NCI-H1436 treated with DMSO at 0.1 percent for 48 hours (cell line): Measurements from ENCODE around the gene PRKAG2.

Source experiments
- DNase-seq: peaks from one replicate; lab custom pipeline; 2025; lab: John Stamatoyannopoulos, UW

The PRKAG2 gene

DNA sequence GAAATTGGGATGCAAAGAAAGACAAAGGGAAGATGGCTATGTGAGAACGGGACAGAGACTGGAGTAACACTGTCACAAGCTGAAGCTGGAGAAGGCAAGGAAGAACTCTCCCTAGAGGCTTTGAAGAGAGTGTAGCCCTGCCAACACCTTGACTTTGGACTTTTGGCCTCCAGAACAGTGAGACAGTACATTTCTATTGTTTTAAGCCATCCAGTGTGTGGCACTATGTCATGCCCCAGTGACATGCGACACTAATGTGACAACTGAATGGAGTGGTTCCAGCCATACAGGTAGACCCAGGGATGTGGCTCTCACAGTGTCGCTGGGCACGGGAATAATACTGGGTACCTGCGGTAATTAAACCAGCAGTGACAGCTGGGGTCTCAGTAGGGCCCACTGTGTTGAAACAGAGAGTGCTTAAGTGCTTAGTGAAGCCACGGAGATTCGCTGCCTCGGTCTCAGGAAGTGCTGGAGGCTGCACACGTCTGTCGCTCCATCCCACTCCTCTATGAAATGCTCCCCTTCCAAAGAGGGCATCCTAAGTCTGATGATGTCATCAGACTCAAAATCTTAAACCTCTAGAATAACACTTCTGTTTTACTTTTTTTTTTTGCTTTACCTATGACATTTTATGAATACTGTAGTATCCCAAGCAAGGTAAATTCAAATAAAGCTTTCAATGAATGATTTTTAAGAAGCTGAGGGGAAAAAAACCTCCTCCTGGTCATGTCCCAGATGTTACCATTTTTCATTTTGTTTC, 202.6 kb downstream of the PRKAG2 start:
- no peak for DNase-seq

DNA sequence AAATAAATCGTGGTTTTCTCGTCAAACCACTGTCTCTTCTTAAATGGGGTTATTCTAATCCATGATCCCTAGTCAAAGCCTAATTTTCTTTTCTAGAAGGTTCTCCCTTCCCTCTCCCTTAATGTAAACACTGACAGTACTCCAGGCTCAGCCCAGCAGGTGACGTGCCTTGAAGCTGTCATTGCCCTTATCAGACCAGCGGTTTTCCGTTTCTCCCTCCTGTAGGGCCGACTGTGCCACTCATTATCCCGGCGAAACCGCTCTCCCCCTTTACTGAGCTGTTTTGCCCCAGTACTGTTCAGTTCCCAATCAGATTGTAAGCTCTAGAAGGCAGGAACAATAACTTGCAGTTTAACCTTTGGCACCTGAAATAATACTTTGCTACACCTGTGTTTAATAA, 203.7 kb downstream of the PRKAG2 start:
- no peak for DNase-seq

DNA sequence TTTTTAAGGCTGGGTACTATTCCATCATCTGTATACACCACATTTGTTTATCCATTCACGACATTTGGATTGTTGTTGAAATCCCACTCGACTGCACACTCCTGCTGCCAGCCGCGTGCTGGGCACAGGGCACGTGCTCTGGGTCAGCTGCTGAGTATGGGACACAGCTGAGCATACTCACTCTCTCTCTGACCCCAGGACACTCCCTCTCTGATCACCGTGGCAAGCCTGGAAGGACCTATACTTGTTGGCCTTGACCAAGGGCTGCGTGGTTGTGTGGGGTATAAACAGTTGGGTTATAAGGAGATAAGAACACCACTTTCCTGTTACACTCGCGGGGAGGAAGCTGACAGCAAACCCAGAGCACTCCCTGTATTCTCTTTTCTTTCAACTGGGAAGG, 204.2 kb downstream of the PRKAG2 start:
- DNase-seq, result no peak

DNA sequence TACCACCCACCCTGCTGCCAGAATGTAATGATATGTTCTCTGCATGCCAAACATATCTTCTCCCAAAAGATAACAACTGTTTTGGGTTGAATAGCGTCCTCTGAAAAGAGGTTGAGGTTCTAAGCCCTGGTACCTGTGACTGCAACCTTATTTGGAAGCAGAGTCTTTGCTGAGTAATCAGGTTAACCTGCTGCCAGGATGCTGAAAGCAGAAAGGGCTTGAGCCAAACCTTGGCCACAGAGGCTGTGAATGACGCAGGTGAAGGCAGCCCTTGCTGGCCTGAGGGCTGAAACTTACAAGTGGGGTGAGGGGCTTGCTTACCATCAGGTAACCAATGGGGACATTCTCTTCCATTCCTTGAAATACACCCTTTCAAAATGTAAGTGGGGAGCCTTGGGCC, 205.4 kb downstream of the PRKAG2 start:
- DNase-seq, result no peak

DNA sequence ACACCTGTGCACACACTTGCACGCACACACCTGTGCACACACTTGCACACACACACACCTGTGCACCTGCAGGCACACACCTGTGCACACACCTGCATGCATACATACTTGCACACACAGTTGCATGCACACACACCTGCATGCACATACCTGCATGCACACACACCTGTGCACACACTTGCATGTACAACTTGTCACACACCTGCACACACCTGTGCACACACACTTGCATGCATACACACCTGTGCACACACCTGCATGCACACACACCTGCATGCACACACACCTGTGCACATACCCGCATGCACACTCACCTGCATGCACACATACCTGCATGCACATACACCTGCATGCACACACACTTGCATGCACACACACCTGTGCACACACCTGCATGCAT, 207.2 kb downstream of the PRKAG2 start:
- DNase-seq, result no peak

DNA sequence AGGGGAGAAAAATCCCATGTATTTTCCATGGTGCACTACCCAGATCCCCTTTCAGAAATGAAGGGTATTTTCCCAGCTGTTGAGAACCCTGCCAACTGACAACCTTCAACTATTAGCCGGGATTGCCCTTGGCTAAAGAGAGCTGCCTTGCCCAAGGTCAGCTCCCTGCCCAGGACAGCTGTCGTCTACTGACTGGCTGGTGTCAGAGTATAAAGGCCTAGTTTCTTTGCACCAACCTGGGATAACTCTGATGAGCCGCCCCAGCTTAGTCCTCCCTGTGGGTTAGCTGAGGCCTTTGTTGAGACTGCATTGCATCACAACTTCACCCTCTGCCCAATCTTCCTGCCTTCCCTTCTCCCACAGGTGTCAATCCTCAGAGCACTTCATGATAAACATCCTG, 210.0 kb downstream of the PRKAG2 start:
- no peak for DNase-seq

DNA sequence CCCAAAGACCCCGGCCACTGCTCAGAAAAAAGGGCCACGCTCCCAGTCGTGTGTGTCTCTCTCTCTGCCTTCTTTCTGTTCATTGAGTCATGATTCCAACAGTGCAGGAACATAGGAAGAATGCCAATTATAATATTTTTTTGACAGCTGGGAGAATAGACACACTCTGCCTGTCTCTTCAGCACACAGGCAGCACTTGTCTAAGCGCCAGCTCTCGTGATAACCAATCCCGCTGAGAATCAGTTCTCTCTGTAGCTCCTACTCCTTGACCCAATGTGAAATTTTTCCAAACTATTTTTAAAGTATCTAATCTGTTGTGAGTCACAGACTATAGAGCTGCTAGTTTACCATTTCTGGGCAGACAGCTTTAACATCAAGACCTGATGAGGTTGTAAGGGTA, 211.5 kb downstream of the PRKAG2 start:
- DNase-seq, result no peak

DNA sequence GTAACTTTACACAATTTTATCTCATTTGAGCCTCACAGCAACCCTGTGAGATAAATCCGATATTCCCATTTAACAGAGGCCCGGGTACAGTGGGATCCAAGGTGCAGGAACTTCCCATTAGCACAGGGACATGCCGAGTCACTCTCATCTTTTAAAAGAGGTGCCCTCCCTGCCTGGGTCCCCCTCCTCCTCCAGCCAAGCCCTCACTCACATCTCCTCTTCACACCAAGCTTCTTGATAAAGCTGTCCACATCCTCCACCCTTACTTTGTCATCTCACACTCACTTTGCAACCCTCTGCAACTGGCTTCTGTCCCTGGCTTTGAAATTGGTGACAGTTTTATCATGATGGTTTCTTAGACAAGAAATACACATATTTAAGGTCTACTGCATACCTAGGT, 212.6 kb downstream of the PRKAG2 start:
- no peak for DNase-seq

DNA sequence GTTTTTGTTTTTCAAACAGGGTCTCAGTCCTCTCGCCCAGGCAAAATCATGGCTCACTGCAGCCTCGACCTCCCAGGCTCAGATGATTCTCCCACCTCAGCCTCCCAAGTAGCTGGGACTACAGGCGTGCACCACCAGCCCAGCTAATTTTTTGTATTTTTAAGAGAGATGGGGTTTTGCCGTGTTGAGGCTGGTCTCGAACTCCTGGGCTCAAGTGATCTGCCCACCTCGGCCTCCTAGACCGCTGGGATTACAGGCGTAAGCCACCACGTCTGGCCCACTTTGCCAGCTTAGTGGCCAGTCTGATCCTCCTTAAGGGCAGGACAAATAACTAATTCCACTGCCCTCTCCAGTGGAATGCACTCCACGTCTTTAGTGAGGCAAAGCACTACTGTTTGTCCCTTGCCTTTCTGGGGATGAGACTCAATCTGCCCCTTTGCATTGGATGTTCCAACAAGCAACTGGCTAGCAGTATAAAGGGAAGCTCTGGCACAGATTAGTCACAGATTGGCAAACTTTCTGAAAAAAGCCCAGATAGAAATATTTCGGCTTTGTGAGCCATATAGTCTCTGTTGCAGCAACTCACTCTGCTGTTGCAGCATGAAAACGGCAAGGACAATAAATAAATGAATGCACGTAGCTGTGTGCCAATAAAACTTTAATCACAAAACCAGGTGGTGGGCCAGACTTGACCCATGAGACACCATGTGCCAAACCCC, 213.4 kb downstream of the PRKAG2 start:
- no peak for DNase-seq

DNA sequence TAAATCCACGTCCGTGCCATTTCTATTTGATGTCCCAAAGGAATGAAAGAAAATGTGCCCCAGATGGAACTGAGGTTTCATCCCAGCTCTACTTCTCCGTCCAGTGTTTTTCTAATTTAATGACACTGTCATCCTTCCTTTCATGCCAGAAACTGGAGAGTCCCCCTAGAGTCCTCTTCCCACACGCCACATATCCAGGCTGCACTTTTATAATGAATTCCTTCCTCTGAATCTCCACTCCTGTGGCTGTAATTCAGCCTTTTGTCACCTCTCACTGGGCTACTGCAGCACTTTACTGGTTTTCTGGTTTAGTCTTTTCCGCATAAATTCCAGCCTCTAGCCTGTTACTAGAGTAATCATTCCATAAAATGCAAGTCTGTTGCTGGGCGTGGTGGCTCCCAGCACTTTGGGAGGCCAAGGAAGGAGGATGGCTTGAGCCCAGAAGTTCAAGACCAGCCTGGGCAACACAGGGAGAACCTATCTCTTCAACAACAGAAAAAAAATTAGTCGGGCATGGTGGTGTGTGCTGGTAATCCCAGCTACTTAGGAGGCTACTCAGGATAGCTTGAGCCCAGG, 214.6 kb downstream of the PRKAG2 start:
- no peak for DNase-seq

DNA sequence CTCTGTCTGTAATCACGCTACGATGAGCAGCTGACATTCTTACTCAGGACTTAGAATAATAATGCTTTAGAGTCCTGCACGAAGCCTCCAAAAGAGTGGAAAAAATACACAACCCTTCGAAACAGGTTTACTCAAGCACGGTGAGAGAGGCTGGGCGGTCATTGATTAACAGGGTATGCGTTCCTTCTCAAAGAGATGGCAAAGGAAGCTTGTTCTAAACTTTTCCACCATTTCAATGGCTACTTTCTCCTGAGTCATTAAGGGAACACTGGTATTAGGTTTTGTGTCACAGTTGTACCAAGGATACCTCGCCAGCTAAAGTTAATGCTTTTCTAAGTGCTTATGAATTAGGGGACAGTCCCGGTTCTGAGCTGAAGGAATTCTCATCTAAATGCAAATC, 215.3 kb downstream of the PRKAG2 start:
- no peak for DNase-seq

DNA sequence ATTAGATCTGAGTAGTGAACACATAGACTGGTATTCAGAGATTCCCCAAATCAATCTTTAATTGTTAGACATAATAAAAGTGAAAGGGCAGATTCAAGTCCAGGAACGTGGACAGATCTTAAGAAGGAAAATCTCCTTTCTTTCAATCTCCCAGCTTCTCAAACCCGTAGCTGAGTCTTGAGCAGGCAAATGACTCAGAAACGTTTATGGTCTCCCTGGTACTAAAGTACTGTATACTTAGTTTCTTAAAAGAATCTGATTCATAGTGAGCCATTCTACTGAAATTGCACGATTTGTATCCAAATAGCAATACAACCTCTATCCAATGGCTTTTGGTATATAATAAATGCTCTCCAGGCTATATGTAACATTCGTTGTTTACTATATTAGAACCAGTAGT, 216.8 kb downstream of the PRKAG2 start:
- no peak for DNase-seq

DNA sequence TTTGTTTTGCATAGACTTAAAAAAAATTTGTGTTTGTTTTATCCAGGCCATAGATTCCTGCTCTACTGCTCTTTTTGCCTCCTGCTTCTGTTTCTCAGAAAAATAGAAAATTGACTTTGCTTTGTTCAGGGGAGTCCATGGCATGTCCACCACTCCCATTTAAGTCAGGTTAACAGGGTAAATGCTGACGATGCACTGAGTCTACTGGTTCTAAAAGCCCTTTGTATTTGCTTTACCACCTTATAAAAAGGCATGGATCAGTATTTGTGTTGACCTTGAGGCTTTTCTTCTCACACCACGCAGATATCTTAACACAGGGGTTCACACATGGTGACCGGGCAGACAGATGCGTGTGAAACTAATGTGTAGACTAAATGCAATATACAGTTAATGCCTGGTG, 217.7 kb downstream of the PRKAG2 start:
- no peak for DNase-seq

DNA sequence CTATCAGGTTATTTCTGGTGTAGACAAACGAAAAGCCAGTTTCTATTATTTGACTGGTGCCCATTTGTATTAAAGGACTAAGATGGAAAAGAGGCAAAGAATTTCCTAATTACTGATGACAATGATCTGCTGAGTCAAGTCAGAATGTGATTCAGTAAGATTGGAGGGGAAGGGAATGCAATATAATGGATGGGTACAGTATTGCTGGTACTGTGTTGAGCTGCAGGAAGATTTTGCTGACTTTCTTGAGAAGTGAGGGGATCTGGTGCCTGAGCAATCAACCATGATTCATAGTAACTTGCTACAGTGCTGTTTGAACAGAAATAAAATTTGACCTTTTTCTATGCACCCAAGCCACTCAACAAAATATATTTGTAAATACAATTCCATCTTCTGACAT, 218.1 kb downstream of the PRKAG2 start:
- no peak for DNase-seq

DNA sequence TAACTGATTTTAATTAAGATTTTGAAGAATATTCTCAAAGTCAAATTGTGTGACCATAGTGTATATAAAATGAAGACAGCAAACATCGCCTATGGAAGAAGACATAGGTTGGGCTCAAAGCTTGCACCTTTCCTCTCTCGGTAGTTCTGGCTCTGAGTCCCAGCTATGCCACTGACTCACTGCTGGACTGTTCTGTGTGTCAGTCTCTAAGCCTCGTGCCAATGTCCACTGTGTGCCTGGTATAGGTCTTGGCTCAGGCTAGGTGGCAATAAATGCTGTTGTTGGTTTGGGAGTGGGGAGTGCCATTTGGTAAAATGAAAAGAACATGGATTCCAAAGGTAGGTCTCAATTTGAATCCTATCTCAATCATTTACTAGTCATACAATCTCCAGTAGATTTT, 219.7 kb downstream of the PRKAG2 start:
- DNase-seq, result no peak

DNA sequence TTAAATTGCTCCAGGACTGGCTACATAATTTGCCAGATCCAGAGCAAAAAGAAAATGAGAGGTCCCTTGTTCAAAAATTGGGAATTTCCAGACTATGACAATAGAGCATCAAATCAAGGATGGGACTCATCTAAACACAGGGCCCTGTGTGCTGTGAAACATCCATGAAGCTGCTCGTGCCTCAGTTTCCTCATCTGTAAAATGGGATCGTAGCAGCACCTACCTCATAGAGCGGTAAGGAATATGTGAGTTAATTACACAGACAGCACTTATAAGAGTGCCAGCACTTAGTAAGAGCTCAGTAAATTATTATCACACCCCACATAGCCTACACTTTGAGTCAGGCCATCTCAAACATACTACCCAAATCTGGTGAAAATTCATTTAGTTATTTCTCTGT, 221.4 kb downstream of the PRKAG2 start:
- no peak for DNase-seq

DNA sequence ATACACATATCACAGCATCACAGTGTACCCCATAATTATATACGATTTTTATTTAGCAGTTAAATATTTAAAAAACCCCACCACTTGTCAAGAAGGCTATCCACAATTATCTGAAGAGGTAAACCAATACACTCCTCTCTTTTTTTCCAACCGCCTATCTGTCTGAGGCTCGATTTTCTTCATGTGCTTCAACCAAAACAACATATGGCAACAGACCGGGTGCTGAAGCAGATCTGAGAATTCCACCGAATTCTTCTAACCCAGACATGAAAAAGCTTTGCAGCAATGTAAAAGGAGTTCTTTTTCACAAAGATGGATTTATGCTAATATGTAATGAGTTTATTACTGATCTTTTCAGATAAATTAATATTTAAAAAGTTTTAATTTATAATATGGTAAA, 224.8 kb downstream of the PRKAG2 start:
- DNase-seq, result no peak

DNA sequence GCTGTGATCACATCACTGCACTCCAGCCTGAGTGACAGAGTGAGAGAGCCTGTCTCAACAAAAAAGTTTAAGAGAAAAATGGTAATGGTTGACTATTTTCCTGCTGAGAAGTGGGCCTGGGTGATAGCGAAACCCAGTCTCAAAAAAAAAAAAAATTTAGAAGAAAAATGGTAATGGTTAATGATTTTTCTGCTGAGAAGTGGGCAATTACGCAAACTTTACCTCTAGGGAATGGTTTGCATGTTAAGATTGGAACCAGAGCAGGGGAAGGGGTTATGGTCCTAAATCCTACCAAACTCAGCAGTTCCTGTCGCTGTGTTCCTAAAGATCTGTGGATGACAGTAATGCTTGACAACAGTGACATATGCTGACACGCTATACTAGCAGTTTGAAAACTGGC, 226.8 kb downstream of the PRKAG2 start:
- no peak for DNase-seq

DNA sequence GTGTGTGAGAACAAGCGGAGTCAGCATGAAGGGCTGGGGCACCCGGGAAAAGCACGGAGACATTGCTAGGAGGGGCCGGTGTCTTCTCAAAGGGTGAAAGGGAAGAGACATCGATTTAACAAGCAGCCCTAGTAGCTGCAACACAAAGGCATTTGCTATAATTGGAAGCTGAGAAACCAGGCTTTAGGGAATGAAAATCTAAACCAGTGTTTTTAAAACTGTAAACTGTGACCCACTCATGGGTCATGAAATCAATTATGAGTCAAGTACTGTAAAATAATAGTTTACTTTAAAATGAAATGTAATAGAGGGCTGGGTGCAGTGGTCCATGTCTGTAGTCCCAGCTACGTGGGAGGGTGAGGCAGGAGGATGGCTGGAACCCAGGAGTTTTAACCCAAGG, 228.5 kb downstream of the PRKAG2 start:
- DNase-seq, result no peak

DNA sequence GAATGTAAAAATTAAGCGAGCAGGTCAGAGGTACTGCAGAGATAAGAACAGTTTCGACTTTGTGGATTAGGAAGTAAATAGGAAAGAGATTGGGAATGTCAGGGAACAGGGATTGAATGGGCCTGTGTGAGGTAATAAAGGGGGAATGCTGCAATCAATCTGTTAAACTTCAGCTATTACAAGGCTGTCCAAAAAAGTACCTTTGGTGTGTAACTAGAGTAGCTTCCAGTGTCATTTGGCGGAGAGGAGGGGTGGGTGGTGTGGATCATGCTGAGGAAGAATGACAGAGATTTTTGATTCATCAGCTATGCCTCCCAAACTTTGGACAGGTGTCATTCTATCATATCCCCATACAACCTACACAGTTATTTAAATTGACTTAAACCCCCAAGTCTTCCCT, 229.0 kb downstream of the PRKAG2 start:
- DNase-seq, result no peak

DNA sequence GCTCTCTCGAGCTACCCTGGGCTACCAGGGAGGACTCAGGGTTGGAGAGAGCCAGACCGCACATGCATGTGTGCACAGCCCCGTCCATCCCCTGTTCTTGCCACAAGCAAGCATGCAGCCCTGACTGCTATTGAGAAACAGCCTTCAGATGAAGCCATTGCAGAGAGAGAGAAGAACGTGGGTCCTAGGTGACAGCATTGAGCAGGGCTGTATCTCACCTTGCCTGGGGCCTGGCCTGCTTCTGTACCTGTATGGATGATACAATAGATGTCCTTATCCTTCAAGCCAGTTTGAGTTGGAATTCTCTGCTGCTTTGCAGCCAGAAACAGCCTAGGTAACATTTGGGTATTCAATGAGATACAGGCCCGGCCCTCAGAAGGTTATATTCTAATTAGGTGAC, 229.9 kb downstream of the PRKAG2 start:
- no peak for DNase-seq

DNA sequence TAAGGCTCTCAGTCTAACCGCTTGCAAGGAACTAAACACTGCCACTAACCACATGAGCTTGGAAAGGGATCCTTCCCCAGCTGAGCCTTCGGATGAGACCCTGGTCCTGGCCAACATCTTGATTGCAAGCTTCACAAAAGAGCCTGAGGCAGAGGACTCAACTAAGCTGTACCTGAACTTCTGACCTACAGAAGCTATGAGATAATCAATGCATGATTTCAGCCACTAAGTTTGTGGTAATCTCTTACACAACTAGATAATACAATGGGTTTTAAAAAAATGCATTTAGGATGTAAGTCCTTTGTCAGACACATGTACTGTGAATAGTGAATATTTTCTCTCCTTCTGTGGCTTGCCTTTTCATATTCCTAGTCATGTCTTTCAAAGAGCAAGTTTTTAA, 231.6 kb downstream of the PRKAG2 start:
- DNase-seq, result no peak

DNA sequence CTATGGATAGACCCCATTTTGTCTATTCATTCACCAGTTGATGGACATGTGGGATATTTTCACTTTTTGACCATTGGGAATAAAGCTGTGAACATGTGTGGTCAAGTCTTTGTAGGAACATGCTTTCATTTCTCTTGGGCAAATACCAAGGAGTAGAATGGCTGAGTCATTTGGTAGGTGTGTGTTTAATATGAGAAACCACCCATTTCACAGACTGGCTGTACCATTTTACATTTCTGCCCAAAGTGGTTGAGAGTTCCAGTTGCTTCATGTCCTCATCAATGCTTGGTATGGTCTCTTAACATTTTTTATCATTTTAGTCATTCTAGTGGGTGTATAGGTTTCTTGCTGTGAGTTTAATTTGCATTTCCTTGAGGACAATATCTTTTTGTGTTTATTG, 232.4 kb downstream of the PRKAG2 start:
- DNase-seq, result no peak

DNA sequence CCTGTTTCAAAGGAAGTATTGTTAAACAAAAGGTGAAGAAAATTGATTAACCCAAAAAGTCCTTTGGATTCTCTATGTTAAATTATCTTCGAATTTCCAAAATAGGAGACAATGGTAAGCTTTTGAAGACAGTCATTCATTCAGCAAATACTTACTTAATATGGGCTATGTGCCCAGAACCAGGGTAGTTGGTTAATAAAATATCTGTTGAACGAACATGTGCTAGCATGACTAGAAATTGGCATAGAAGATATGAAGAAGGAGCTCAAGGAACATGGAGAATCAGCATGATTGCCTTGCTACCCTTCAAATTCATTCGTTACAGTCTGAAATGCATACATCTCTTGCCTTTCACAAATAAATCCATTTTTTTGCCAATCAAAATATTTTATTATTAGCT, 234.2 kb downstream of the PRKAG2 start:
- no peak for DNase-seq
